B cell (primary cell): Measurements from ENCODE around the gene NPC2. TPM values are rescaled to one million over a fixed set of nuclear protein-coding genes. Genes with fewer than 3 reads are reported as not detected.

ENCODE experiments used
- ATAC-seq: fragments of 200-7000 bp; cut with Tn5 transposase; one replicate; pipeline ENCODE4 v1.10.0; 2021; ENCODE audit warnings: low read depth, mild to moderate bottlenecking, moderate number of reproducible peaks, moderate library complexity
- CTCF ChIA-PET: fragments of 350-600 bp; sonication (Branson Sonifier 250); formaldehyde crosslinking; loops from one replicate; lab custom pipeline; 2021; ENCODE audit warnings: antibody characterized with exemption, inconsistent platforms; lab: Charles Lee
- POLR2A ChIA-PET: fragments of 350-600 bp; sonication (Branson Sonifier 250); formaldehyde crosslinking; loops from one replicate; lab custom pipeline; 2021; ENCODE audit warnings: antibody characterized with exemption; lab: Charles Lee
- DNase-seq: peaks from one replicate; pipeline ENCODE4 v3.0.0; 2013
- H2AFZ ChIP-seq: 2 replicates; pipeline ENCODE4 v1.6.1; 2012; ENCODE audit warnings: mild to moderate bottlenecking, low read depth, low read length; ENCODE audit not compliant: insufficient read depth, poor library complexity, severe bottlenecking
- H3K27ac ChIP-seq, 2 donors: 1 replicate in 1 of 2; 2 replicates in 1 of 2; pipeline ENCODE4 v1.5.1; 2012 to 2013; ENCODE audit warnings: low read length in 2 of 2, mild to moderate bottlenecking in 2 of 2, moderate library complexity in 1 of 2
- H3K27me3 ChIP-seq, 4 experiments: fragments of 200-600 bp in 1 of 4; sonication (generic) in 1 of 4; replicated peaks in 1 of 4; 1 replicate in 2 of 4; 2 replicates in 2 of 4; pipeline versions ENCODE4 v1.6.1 to v1.7.0; 2013 to 2016; ENCODE audit warnings: low read length in 3 of 4, mild to moderate bottlenecking in 2 of 4, mixed read lengths in 1 of 4, moderate library complexity in 1 of 4; ENCODE audit not compliant: insufficient read depth in 4 of 4, control insufficient read depth in 3 of 4; ENCODE audit errors: control extremely low read depth in 1 of 4
- H3K36me3 ChIP-seq, 2 experiments: replicated peaks in 1 of 2; 1 replicate in 1 of 2; 2 replicates in 1 of 2; pipeline versions ENCODE4 v1.6.1 to v1.7.1; 2013; ENCODE audit warnings: low read length in 1 of 2; ENCODE audit not compliant: insufficient read depth in 2 of 2, control insufficient read depth in 1 of 2; ENCODE audit errors: control extremely low read depth in 1 of 2, extremely low read depth in 1 of 2
- H3K4me1 ChIP-seq, 2 donors: fragments of 200-600 bp in 1 of 2; sonication (generic) in 1 of 2; 1 replicate in 1 of 2; 2 replicates in 1 of 2; pipeline versions ENCODE4 v1.5.1 to v1.6.1; 2013 to 2017; ENCODE audit warnings: low read length in 2 of 2; ENCODE audit not compliant: control insufficient read depth in 2 of 2, insufficient read depth in 2 of 2
- H3K4me2 ChIP-seq: replicated peaks from 2 replicates; pipeline ENCODE3; 2012; ENCODE audit warnings: mild to moderate bottlenecking, low read depth, low read length; ENCODE audit not compliant: poor library complexity, severe bottlenecking
- H3K4me3 ChIP-seq, 5 experiments: fragments of 200-600 bp in 1 of 5; sonication (generic) in 1 of 5; 1 replicate in 3 of 5; 2 replicates in 2 of 5; pipeline versions ENCODE4 v1.5.1 to v1.7.0; 2011 to 2016; ENCODE audit warnings: low read length in 4 of 5, mild to moderate bottlenecking in 4 of 5, low read depth in 2 of 5, control low read depth in 1 of 5, moderate library complexity in 1 of 5; ENCODE audit not compliant: insufficient read depth in 1 of 5; ENCODE audit errors: control extremely low read depth in 1 of 5, extremely low read depth in 1 of 5
- H3K79me2 ChIP-seq: fragments of 200-600 bp; sonication (generic); one replicate; pipeline ENCODE4 v1.6.0; 2016; ENCODE audit warnings: low read length; ENCODE audit not compliant: control insufficient read depth, insufficient read depth
- H3K9ac ChIP-seq: fragments of 200-600 bp; sonication (generic); 2 replicates; pipeline ENCODE4 v1.6.1; 2017; ENCODE audit warnings: mild to moderate bottlenecking, low read length, moderate library complexity
- H3K9me3 ChIP-seq, 3 donors: one replicate each; pipeline versions ENCODE4 v1.6.1 to v1.7.1; 2013; ENCODE audit warnings: low read length in 2 of 3; ENCODE audit not compliant: control insufficient read depth in 2 of 3, insufficient read depth in 1 of 3; ENCODE audit errors: control extremely low read depth in 1 of 3
- H4K20me1 ChIP-seq: 2 replicates; pipeline ENCODE4 v1.6.0; 2012; ENCODE audit warnings: mild to moderate bottlenecking, low read length; ENCODE audit not compliant: insufficient read depth, control insufficient read depth, poor library complexity, severe bottlenecking
- H3K27ac Mint-ChIP-seq: one replicate; pipeline ENCODE4 v1.8.0; 2021; ENCODE audit warnings: mixed read lengths
- H3K27me3 Mint-ChIP-seq: one replicate; pipeline ENCODE4 v1.8.0; 2021; ENCODE audit warnings: mixed read lengths
- H3K4me1 Mint-ChIP-seq: one replicate; pipeline ENCODE4 v1.8.0; 2021; ENCODE audit warnings: mixed read lengths
- H3K4me3 Mint-ChIP-seq: one replicate; pipeline ENCODE4 v1.8.0; 2021; ENCODE audit warnings: mixed read lengths
- H3K9me3 Mint-ChIP-seq: one replicate; pipeline ENCODE4 v1.8.0; 2022; ENCODE audit warnings: mixed read lengths; ENCODE audit not compliant: insufficient read depth
- CTCF ChIP-seq: fragments of 200-600 bp; IDR thresholded peaks from one replicate; pipeline ENCODE4 v1.8.0; 2022; ENCODE audit warnings: antibody characterized with exemption, mild to moderate bottlenecking
- EZH2 ChIP-seq: IDR thresholded peaks from 2 replicates; pipeline ENCODE4 v1.6.1; 2012; ENCODE audit warnings: borderline replicate concordance, low read depth, mild to moderate bottlenecking, moderate library complexity, low read length; ENCODE audit not compliant: insufficient read depth, poor library complexity, severe bottlenecking
- WGBS: methylation state at CpG from one replicate; pipeline ENCODE4 v1.1.5; 2013; ENCODE audit warnings: missing lambda C conversion rate; ENCODE audit not compliant: insufficient coverage; 5-methylcytosine and 5-hydroxymethylcytosine counted together
- intact Hi-C: fragments of 100-400 bp; cut with micrococcal nuclease; formaldehyde crosslinking; loops from one replicate; pipeline ENCODE4 v1.10.0; 2022
- polyA plus RNA-seq: library from polyadenylated mRNA; depleted of rRNA; stranded (reverse); fragments of >200 nt; gene quantifications from 2 replicates; pipeline ENCODE4 v1.2.3, GENCODE V29; 2012
- total RNA-seq, 2 donors: library from RNA; stranded (reverse); fragments of 120-200 nt in 1 of 2; gene quantifications; 1 replicate in 1 of 2; 2 replicates in 1 of 2; pipeline versions ENCODE4 v1.2.3 to v1.2.4, GENCODE V29; 2013 to 2022

The NPC2 gene
- total and polyA plus RNA-seq, 2 donors (not counting 1 experiment from before 2014, with no cell fraction given): 93.8 to 154 TPM

- CTCF ChIA-PET: interaction anchor here (0.6 to 1.8 kb wide), 2 partner anchors 142 to 385 kb away, joined by 3 to 4 read pairs; no protein-coding TSS in a partner anchor
- intact Hi-C loops: no loop called here
- ATAC-seq (no peak), DNase-seq (no peak)
- peaks cover 18% of the 10 kb centered on the region for H3K4me1 Mint-ChIP-seq
- no peak overlapping the region for H3K27ac Mint-ChIP-seq
- POLR2A ChIA-PET: interaction anchor here (0.6 kb wide), 1 partner anchor 165 kb away, joined by 3 read pairs; no protein-coding TSS in a partner anchor
- Histone ChIP-seq H3K27ac (no peak overlapping the region), H3K4me2 (no peak overlapping the region), H3K9ac (no peak overlapping the region), H2AFZ (no peak overlapping the region), H4K20me1 (no peaks in the 10 kb centered on the region), H3K9me3 (no peaks in the 10 kb centered on the region), H3K79me2 (no peaks in the 10 kb centered on the region), H3K27me3 (peaks cover 0 to 5% (median 0%) of the 10 kb centered on the region in 4 experiments), H3K36me3 (no peaks in the 10 kb centered on the region), H3K4me1 (peaks cover 12 to 18% of the 10 kb centered on the region in 2 donors), H3K4me3 (no peak overlapping the region)
- H3K9me3 Mint-ChIP-seq: no peaks in the 10 kb centered on the region
- TF ChIP-seq EZH2 (no peak), CTCF (no peak)
- no peak overlapping the region for H3K4me3 Mint-ChIP-seq
- 91% methylated on average over 17 of the region's 20 CpGs for WGBS
- peaks cover 5% of the 10 kb centered on the region for H3K27me3 Mint-ChIP-seq
Observed at GRCh38 chr14:74504874-74505720, 12.0 kb upstream of the NPC2 start.

GRCh38 chr14:74504412-74504811 lies 11.3 kb upstream of the NPC2 start:
- peaks cover 12 to 18% of the 10 kb centered on the region in 2 donors for H3K4me1 ChIP-seq
- no peak for DNase-seq
- POLR2A ChIA-PET: interaction anchor here (0.6 kb wide), 1 partner anchor 165 kb away, joined by 3 read pairs; no protein-coding TSS in a partner anchor
- intact Hi-C loops: no loop called here
- no peak overlapping the region for H3K27ac ChIP-seq
- ATAC-seq: no peak
- H3K27me3 Mint-ChIP-seq: peaks cover 1% of the 10 kb centered on the region
- H4K20me1 ChIP-seq: no peaks in the 10 kb centered on the region
- no peak overlapping the region for H3K4me3 ChIP-seq
- peaks cover 18% of the 10 kb centered on the region for H3K4me1 Mint-ChIP-seq
- no peaks in the 10 kb centered on the region for H3K36me3 ChIP-seq
- H3K27me3 ChIP-seq: peaks cover 0 to 2% (median 0%) of the 10 kb centered on the region in 4 experiments
- H3K4me3 Mint-ChIP-seq: no peak overlapping the region
- TF ChIP-seq CTCF (no peak), EZH2 (no peak)
- H3K27ac Mint-ChIP-seq: no peak overlapping the region
- H3K9me3 ChIP-seq: no peaks in the 10 kb centered on the region
- no peaks in the 10 kb centered on the region for H3K9me3 Mint-ChIP-seq
- H3K79me2 ChIP-seq: no peaks in the 10 kb centered on the region
- CTCF ChIA-PET: interaction anchor here (0.6 to 1.8 kb wide), 2 partner anchors 141 to 385 kb away, joined by 3 to 4 read pairs; no protein-coding TSS in a partner anchor
- 84% methylated on average over 4 of the region's 4 CpGs for WGBS
- H3K4me2 ChIP-seq: no peak overlapping the region
- H2AFZ ChIP-seq: no peak overlapping the region
- no peak overlapping the region for H3K9ac ChIP-seq
